OCI-LY3 (cell line): Measurements from ENCODE around the gene SNPH.
"Not testable (repeated sequence)": the region's sequence is repeated elsewhere in the genome, so short reads cannot be mapped to it uniquely, and the experiment has no call there.

Source experiments
- H2AFZ ChIP-seq: fragments of 200-600, 300-600 bp; shearing (Covaris generic); 2 replicates; pipeline ENCODE4 v1.6.0; 2014; ENCODE audit warnings: antibody characterized with exemption, low read depth, low read length
- H3K27ac ChIP-seq: fragments of 200-600, 300-600 bp; sonication (generic); 2 replicates; pipeline ENCODE4 v1.5.1; 2014; ENCODE audit warnings: mild to moderate bottlenecking, low read length, moderate library complexity, mixed read lengths
- H3K27me3 ChIP-seq: fragments of 200-600, 300-600 bp; sonication (generic); 2 replicates; pipeline ENCODE4 v1.6.1; 2014; ENCODE audit warnings: low read depth, low read length, mixed read lengths
- H3K36me3 ChIP-seq: fragments of 200-600, 300-600 bp; sonication (generic); replicated peaks from 2 replicates; pipeline ENCODE3; 2014; ENCODE audit warnings: low read depth, low read length, mixed read lengths
- H3K4me1 ChIP-seq: fragments of 300-600, 200-600 bp; sonication (generic); 2 replicates; pipeline ENCODE4 v1.6.1; 2014; ENCODE audit warnings: low read length, mixed read lengths
- H3K4me2 ChIP-seq: fragments of 200-600, 300-600 bp; sonication (generic); 2 replicates; pipeline ENCODE4 v1.6.1; 2014; ENCODE audit warnings: low read length, mixed read lengths
- H3K4me3 ChIP-seq: fragments of 300-600, 200-600 bp; sonication (generic); 2 replicates; pipeline ENCODE4 v1.5.1; 2014; ENCODE audit warnings: antibody characterized with exemption, mild to moderate bottlenecking, low read length, moderate library complexity
- H3K79me2 ChIP-seq: fragments of 300-600, 200-600 bp; shearing (Covaris generic); 2 replicates; pipeline ENCODE4 v1.6.1; 2014; ENCODE audit warnings: mild to moderate bottlenecking, low read length, mixed read lengths
- H3K9ac ChIP-seq: fragments of 300-600, 200-600 bp; shearing (Covaris generic); 2 replicates; pipeline ENCODE4 v1.6.0; 2014; ENCODE audit warnings: mild to moderate bottlenecking, low read length, moderate library complexity
- H3K9me3 ChIP-seq: fragments of 200-600, 300-600 bp; shearing (Covaris generic); 2 replicates; pipeline ENCODE4 v1.6.1; 2014; ENCODE audit warnings: low read length, mixed read lengths; ENCODE audit not compliant: insufficient read depth
- H4K20me1 ChIP-seq: fragments of 200-600, 300-600 bp; sonication (generic); 2 replicates; pipeline ENCODE4 v1.6.1; 2016; ENCODE audit warnings: low read length, mixed read lengths; ENCODE audit not compliant: insufficient read depth
- CTCF ChIP-seq: fragments of 200-600, 300-600 bp; sonication (generic); IDR thresholded peaks from 2 replicates; pipeline ENCODE4 v1.5.1; 2014; ENCODE audit warnings: antibody characterized with exemption, low read length, low read depth
- EZH2phosphoT487 ChIP-seq: fragments of 200-600 bp; shearing (Covaris generic); IDR thresholded peaks from 2 replicates; pipeline ENCODE4 v1.6.1; 2018; ENCODE audit warnings: antibody characterized with exemption, mixed run types, low read depth

SNPH gene

GRCh38 chr20:1338801-1339200, 72.7 kb downstream of the SNPH start:
- Histone ChIP-seq H3K9me3 (no peaks in the 10 kb centered on the region), H3K4me2 (no peak overlapping the region), H4K20me1 (peaks cover 21% of the 10 kb centered on the region), H3K27me3 (no peaks in the 10 kb centered on the region), H3K4me3 (no peak overlapping the region), H2AFZ (no peak overlapping the region), H3K27ac (no peak overlapping the region), H3K4me1 (peaks cover 9% of the 10 kb centered on the region), H3K79me2 (no peaks in the 10 kb centered on the region), H3K36me3 (peaks cover 5% of the 10 kb centered on the region), H3K9ac (no peak overlapping the region)
- TF ChIP-seq EZH2phosphoT487 (no peak), CTCF (no peak)

- Histone ChIP-seq H3K4me1 (peaks cover 9% of the 10 kb centered on the region), H3K4me2 (no peak overlapping the region), H3K36me3 (no peaks in the 10 kb centered on the region), H2AFZ (no peak overlapping the region), H4K20me1 (peaks cover 4% of the 10 kb centered on the region; the same call in 1 of the 2 replicates), H3K4me3 (no peak overlapping the region), H3K9me3 (no peaks in the 10 kb centered on the region), H3K9ac (no peak overlapping the region), H3K79me2 (no peaks in the 10 kb centered on the region), H3K27ac (no peak overlapping the region), H3K27me3 (no peaks in the 10 kb centered on the region)
- no peak for TF ChIP-seq EZH2phosphoT487
- TF ChIP-seq CTCF: no peak
These were observed 75.6 kb downstream of the SNPH start for GRCh38 chr20:1341561-1342265.

- not testable (repeated sequence) for H3K27ac ChIP-seq, H3K4me3 ChIP-seq, H3K79me2 ChIP-seq, H3K4me1 ChIP-seq, H3K9ac ChIP-seq, H2AFZ ChIP-seq, H4K20me1 ChIP-seq, H3K36me3 ChIP-seq, H3K9me3 ChIP-seq, H3K4me2 ChIP-seq, H3K27me3 ChIP-seq
These were observed 77.5 kb downstream of the SNPH start for GRCh38 chr20:1343446-1344124.

GRCh38 chr20:1345030-1345755, 79.1 kb downstream of the SNPH start:
- Histone ChIP-seq H3K4me2 (no peak overlapping the region), H3K36me3 (peaks cover 3% of the 10 kb centered on the region), H3K27me3 (no peaks in the 10 kb centered on the region), H2AFZ (no peak overlapping the region), H3K27ac (no peak overlapping the region), H3K79me2 (no peaks in the 10 kb centered on the region), H3K9ac (no peak overlapping the region), H4K20me1 (0 out of 2 replicates have a peak, but pooled peaks cover under 1% of the 10 kb centered on the region), H3K9me3 (no peaks in the 10 kb centered on the region), H3K4me3 (no peak overlapping the region), H3K4me1 (no peaks in the 10 kb centered on the region)
- TF ChIP-seq CTCF (no peak), EZH2phosphoT487 (no peak)
